Neural cell (in vitro differentiated cells): ENCODE measurements around the gene SIGLEC10. TPM values are rescaled to one million over a fixed set of nuclear protein-coding genes. Genes with fewer than 3 reads are reported as not detected.

Experiments
- H2AFZ ChIP-seq: fragments of 200-600, 300-800 bp; sonication (generic), shearing (Covaris generic); 2 replicates; pipeline ENCODE4 v1.6.0; 2014; ENCODE audit warnings: low read depth, mild to moderate bottlenecking, antibody characterized with exemption, low read length, moderate library complexity
- H3F3A ChIP-seq: fragments of 200-600 bp; shearing (Covaris generic); 2 replicates; pipeline ENCODE4 v1.6.1; 2016; ENCODE audit warnings: mild to moderate bottlenecking, moderate library complexity, mixed read lengths, antibody characterized with exemption, low read length; ENCODE audit not compliant: insufficient read depth, poor library complexity, severe bottlenecking
- H3K27ac ChIP-seq: fragments of 200-600, 300-800 bp; sonication (generic), shearing (Covaris generic); 2 replicates; pipeline ENCODE4 v1.5.1; 2014; ENCODE audit warnings: mild to moderate bottlenecking, low read length, moderate library complexity
- H3K27me3 ChIP-seq: fragments of 300-800, 200-600 bp; sonication (generic), shearing (Covaris generic); 2 replicates; pipeline ENCODE4 v1.6.0; 2014; ENCODE audit warnings: mild to moderate bottlenecking, low read depth, low read length, moderate library complexity; ENCODE audit not compliant: insufficient read depth
- H3K36me3 ChIP-seq: fragments of 300-800, 200-600 bp; sonication (generic), shearing (Covaris generic); 2 replicates; pipeline ENCODE4 v1.5.1; 2014; ENCODE audit warnings: mild to moderate bottlenecking, antibody characterized with exemption, low read length, moderate library complexity; ENCODE audit not compliant: insufficient read depth
- H3K4me2 ChIP-seq: fragments of 300-800, 200-600 bp; sonication (generic), shearing (Covaris generic); 2 replicates; pipeline ENCODE4 v1.6.0; 2014; ENCODE audit warnings: mild to moderate bottlenecking, low read length
- H3K4me3 ChIP-seq: fragments of 300-800, 200-600 bp; sonication (generic), shearing (Covaris generic); 2 replicates; pipeline ENCODE4 v1.5.1; 2014; ENCODE audit warnings: mild to moderate bottlenecking, low read length, moderate library complexity
- H3K79me2 ChIP-seq: fragments of 200-600 bp; shearing (Covaris generic); replicated peaks from 2 replicates; pipeline ENCODE4 v1.6.0; 2014; ENCODE audit warnings: mild to moderate bottlenecking, low read length, moderate library complexity; ENCODE audit not compliant: insufficient read depth
- H3K9ac ChIP-seq: fragments of 300-800, 200-600 bp; sonication (generic), shearing (Covaris generic); 2 replicates; pipeline ENCODE4 v1.6.1; 2016; ENCODE audit warnings: mild to moderate bottlenecking, low read length, mixed read lengths
- H3K9me2 ChIP-seq: fragments of 200-600 bp; shearing (Covaris generic); 2 replicates; pipeline ENCODE4 v1.6.1; 2016; ENCODE audit warnings: mild to moderate bottlenecking, low read length, mixed read lengths; ENCODE audit not compliant: insufficient read depth
- H3K9me3 ChIP-seq: fragments of 200-600, 300-800 bp; sonication (generic), shearing (Covaris generic); 2 replicates; pipeline ENCODE4 v1.6.1; 2016; ENCODE audit warnings: mild to moderate bottlenecking, mixed run types, low read length, moderate library complexity, mixed read lengths
- H4K20me1 ChIP-seq: fragments of 200-600 bp; shearing (Covaris generic); 2 replicates; pipeline ENCODE4 v1.6.1; 2016; ENCODE audit warnings: mild to moderate bottlenecking, mixed run types; ENCODE audit not compliant: insufficient read depth
- CTCF ChIP-seq: fragments of 450-650 bp; IDR thresholded peaks from 2 replicates; pipeline ENCODE4 v1.5.1; 2014; ENCODE audit warnings: antibody characterized with exemption, mild to moderate bottlenecking, moderate library complexity; ENCODE audit not compliant: poor library complexity, severe bottlenecking
- EP300 ChIP-seq: fragments of 450-650 bp; conservative IDR thresholded peaks from 2 replicates; pipeline ENCODE4 v1.6.1; 2014; ENCODE audit warnings: antibody characterized with exemption, mild to moderate bottlenecking, moderate library complexity; ENCODE audit not compliant: poor library complexity, severe bottlenecking
- EZH2 ChIP-seq: fragments of 200-600, 300-800 bp; shearing (Covaris generic), sonication (generic); IDR thresholded peaks from 2 replicates; pipeline ENCODE4 v1.6.1; 2014; ENCODE audit warnings: antibody characterized with exemption, low read length, borderline replicate concordance, mild to moderate bottlenecking; ENCODE audit not compliant: insufficient read depth, poor library complexity, severe bottlenecking
- MXI1 ChIP-seq: fragments of 450-650 bp; conservative IDR thresholded peaks from 2 replicates; pipeline ENCODE4 v1.6.1; 2014; ENCODE audit warnings: antibody characterized with exemption, mild to moderate bottlenecking; ENCODE audit not compliant: poor library complexity, severe bottlenecking
- POLR2AphosphoS5 ChIP-seq: IDR thresholded peaks from 2 replicates; pipeline ENCODE4 v1.6.1; 2012
- RAD21 ChIP-seq: fragments of 450-650 bp; conservative IDR thresholded peaks from 2 replicates; pipeline ENCODE4 v1.6.1; 2014; ENCODE audit warnings: antibody characterized with exemption, mild to moderate bottlenecking, moderate library complexity
- REST ChIP-seq: IDR thresholded peaks from 2 replicates; pipeline ENCODE4 v1.6.1; 2012; ENCODE audit warnings: borderline replicate concordance
- SMC3 ChIP-seq: fragments of 450-650 bp; conservative IDR thresholded peaks from 2 replicates; pipeline ENCODE4 v1.6.1; 2014; ENCODE audit warnings: antibody characterized with exemption, mild to moderate bottlenecking, moderate library complexity; ENCODE audit not compliant: poor library complexity
- TAF1 ChIP-seq: IDR thresholded peaks from 2 replicates; pipeline ENCODE4 v1.6.1; 2012; ENCODE audit warnings: low read depth
- polyA plus RNA-seq: library from polyadenylated mRNA; depleted of rRNA; stranded (reverse); fragments of >200 nt; gene quantifications from 2 replicates; pipeline ENCODE4 v1.2.3, GENCODE V29; 2014

The SIGLEC10 gene
- polyA plus RNA-seq, 1 donor from 2014 or later: not detected

GRCh38 chr19:51415187-51415586 is 2.3 kb downstream of the SIGLEC10 start:
- Histone ChIP-seq H3K9ac (no peak overlapping the region), H2AFZ (no peak overlapping the region), H3K4me3 (no peak overlapping the region), H3F3A (no peaks in the 10 kb centered on the region), H4K20me1 (no peaks in the 10 kb centered on the region), H3K4me2 (no peak overlapping the region), H3K27ac (no peak overlapping the region), H3K36me3 (no peaks in the 10 kb centered on the region), H3K9me3 (no peaks in the 10 kb centered on the region), H3K9me2 (no peaks in the 10 kb centered on the region), H3K79me2 (no peaks in the 10 kb centered on the region), H3K27me3 (no peaks in the 10 kb centered on the region)
- TF ChIP-seq POLR2AphosphoS5 (no peak), EZH2 (no peak), TAF1 (no peak), EP300 (no peak), CTCF (no peak), MXI1 (no peak), SMC3 (no peak), RAD21 (no peak), REST (no peak)

GRCh38 chr19:51410950-51411748 is 6.3 kb downstream of the SIGLEC10 start:
- Histone ChIP-seq H3K27me3 (no peaks in the 10 kb centered on the region), H3K36me3 (no peaks in the 10 kb centered on the region), H2AFZ (no peak overlapping the region), H3K79me2 (no peaks in the 10 kb centered on the region), H3K4me3 (no peak overlapping the region), H3K4me2 (no peak overlapping the region), H3K9me2 (no peaks in the 10 kb centered on the region), H3K9me3 (no peaks in the 10 kb centered on the region), H4K20me1 (no peaks in the 10 kb centered on the region), H3K27ac (no peak overlapping the region), H3F3A (no peaks in the 10 kb centered on the region), H3K9ac (no peak overlapping the region)
- TF ChIP-seq CTCF (no peak), REST (no peak), MXI1 (no peak)
